ENCODE data around the gene HMOX1. TPM values are rescaled to one million over a fixed set of nuclear protein-coding genes. Genes with fewer than 3 reads are reported as not detected.

Gene HMOX1
- total and polyA plus RNA-seq, 2 of the 8 experiments (the other 6 are each of a cell fraction or from before 2014, with no cell fraction given) = 25.0 to 41.6 TPM

DNA sequence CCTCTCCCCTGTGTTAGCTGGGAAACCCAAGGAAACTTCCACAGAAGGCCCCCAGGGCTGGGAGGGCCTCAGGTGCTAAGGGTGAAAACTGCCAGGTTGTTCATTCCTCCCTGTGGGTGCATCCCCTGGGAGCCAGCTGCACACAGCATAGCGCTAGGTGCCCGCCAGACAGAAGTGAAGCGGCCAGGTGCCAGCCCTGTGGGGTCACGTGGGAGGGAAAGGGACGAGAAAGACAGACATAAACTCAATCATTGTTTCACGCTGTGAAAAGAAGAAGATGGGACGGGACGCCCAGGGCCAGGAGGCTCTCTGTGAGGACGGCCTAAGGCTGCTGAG is 31.6 kb upstream of the HMOX1 start (continued):
- no peak for TF ChIP-seq E2F6 (IDR thresholded peaks at IDR 0.05)
- no peak for TF ChIP-seq SUZ12 (IDR thresholded peaks at IDR 0.05; ENCODE audit: low read length)
- no peak for TF ChIP-seq JUND (IDR thresholded peaks at IDR 0.05; ENCODE audit: low read length)
- TF ChIP-seq SIN3A (conservative IDR thresholded peaks at IDR 0.05 in 1 of 2, IDR thresholded peaks at IDR 0.05 in 1 of 2; ENCODE audit: low read depth in 1 of 2, low read length in 2 of 2) = no peak
- TF ChIP-seq SRF (IDR thresholded peaks at IDR 0.05; ENCODE audit: low read depth, low read length) = no peak
- TF ChIP-seq CREB1 (IDR thresholded peaks at IDR 0.05) = no peak
